DOHH2 (cell line): ENCODE data around the gene SLC29A1.

ENCODE experiments used
- H3F3A ChIP-seq: fragments of 200-600 bp; sonication (generic), shearing (Covaris generic); 2 replicates; pipeline ENCODE4 v1.6.0; 2016; ENCODE audit warnings: antibody characterized with exemption, mild to moderate bottlenecking; ENCODE audit not compliant: control insufficient read depth, insufficient read depth
- H3K27ac ChIP-seq: fragments of 200-600 bp; sonication (generic); 2 replicates; pipeline ENCODE4 v1.5.1; 2014; ENCODE audit warnings: low read depth, mild to moderate bottlenecking, low read length, moderate library complexity
- H3K27me3 ChIP-seq: fragments of 200-600 bp; sonication (generic); 2 replicates; pipeline ENCODE4 v1.6.1; 2014; ENCODE audit warnings: mild to moderate bottlenecking, low read length, mixed read lengths; ENCODE audit not compliant: control insufficient read depth
- H3K36me3 ChIP-seq: fragments of 200-600 bp; sonication (generic); 2 replicates; pipeline ENCODE4 v1.6.1; 2014; ENCODE audit warnings: mild to moderate bottlenecking, low read length, moderate library complexity, mixed read lengths; ENCODE audit not compliant: control insufficient read depth
- H3K4me1 ChIP-seq: fragments of 200-600 bp; sonication (generic); 2 replicates; pipeline ENCODE4 v1.6.1; 2014; ENCODE audit warnings: mild to moderate bottlenecking, low read length, mixed read lengths; ENCODE audit not compliant: control insufficient read depth
- H3K4me2 ChIP-seq: fragments of 200-600 bp; sonication (generic); 2 replicates; pipeline ENCODE4 v1.6.0; 2014; ENCODE audit warnings: mild to moderate bottlenecking, low read length, moderate library complexity
- H3K4me3 ChIP-seq: fragments of 200-600 bp; sonication (generic); 2 replicates; pipeline ENCODE4 v1.5.1; 2014; ENCODE audit warnings: mild to moderate bottlenecking, low read length, mixed read lengths
- H3K79me2 ChIP-seq: fragments of 200-600 bp; sonication (generic); 2 replicates; pipeline ENCODE4 v1.6.1; 2014; ENCODE audit warnings: mild to moderate bottlenecking, low read length, mixed read lengths; ENCODE audit not compliant: control insufficient read depth
- H3K9me2 ChIP-seq: fragments of 200-600 bp; sonication (generic); replicated peaks from 2 replicates; pipeline ENCODE4 v1.6.1; 2014; ENCODE audit warnings: mild to moderate bottlenecking, low read length, mixed read lengths; ENCODE audit not compliant: control insufficient read depth
- H3K9me3 ChIP-seq: fragments of 200-600 bp; sonication (generic); 2 replicates; pipeline ENCODE4 v1.6.1; 2014; ENCODE audit warnings: antibody characterized with exemption, low read length, mixed read lengths; ENCODE audit not compliant: control insufficient read depth, insufficient read depth
- H4K20me1 ChIP-seq: fragments of 200-600 bp; sonication (generic); 2 replicates; pipeline ENCODE4 v1.6.0; 2014; ENCODE audit warnings: low read depth, mild to moderate bottlenecking, antibody characterized with exemption, low read length, moderate library complexity; ENCODE audit not compliant: control insufficient read depth, insufficient read depth
- EZH2phosphoT487 ChIP-seq: fragments of 200-600 bp; sonication (generic); IDR thresholded peaks from 2 replicates; pipeline ENCODE4 v1.6.1; 2017; ENCODE audit warnings: borderline replicate concordance, mild to moderate bottlenecking, antibody characterized with exemption, low read length, moderate library complexity, mixed read lengths
- TF ChIP-seq, protein P1 (sequence below): fragments of 200-600 bp; sonication (generic); IDR thresholded peaks from one replicate; pipeline ENCODE4 v1.5.1; 2014; ENCODE audit warnings: antibody characterized with exemption, mild to moderate bottlenecking, low read depth, low read length; ENCODE audit not compliant: poor library complexity, severe bottlenecking

SLC29A1 gene

DNA sequence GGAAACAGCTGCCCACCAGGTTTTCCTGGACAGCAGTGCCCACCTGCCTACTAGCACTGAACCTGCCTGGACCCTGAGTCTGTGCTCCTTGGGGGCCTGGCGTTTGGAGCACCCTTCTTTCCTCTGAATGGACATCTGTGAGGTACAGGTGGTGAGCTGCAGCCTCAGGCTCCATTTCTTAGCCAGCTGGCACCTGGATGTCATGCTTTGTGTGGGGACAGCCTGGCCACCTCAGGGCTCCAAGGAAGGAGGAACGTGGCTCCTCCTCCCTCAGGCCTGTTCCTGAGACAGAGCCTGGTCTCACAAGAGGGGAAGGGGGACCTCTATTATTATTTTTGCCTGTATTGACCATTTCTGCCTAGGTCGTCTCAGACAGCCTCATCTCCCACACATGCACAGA, 54.9 kb downstream of the SLC29A1 start:
- H3K79me2 ChIP-seq: no peaks in the 10 kb centered on the region
- no peaks in the 10 kb centered on the region for H3K4me1 ChIP-seq
- TF ChIP-seq, protein P1, sequence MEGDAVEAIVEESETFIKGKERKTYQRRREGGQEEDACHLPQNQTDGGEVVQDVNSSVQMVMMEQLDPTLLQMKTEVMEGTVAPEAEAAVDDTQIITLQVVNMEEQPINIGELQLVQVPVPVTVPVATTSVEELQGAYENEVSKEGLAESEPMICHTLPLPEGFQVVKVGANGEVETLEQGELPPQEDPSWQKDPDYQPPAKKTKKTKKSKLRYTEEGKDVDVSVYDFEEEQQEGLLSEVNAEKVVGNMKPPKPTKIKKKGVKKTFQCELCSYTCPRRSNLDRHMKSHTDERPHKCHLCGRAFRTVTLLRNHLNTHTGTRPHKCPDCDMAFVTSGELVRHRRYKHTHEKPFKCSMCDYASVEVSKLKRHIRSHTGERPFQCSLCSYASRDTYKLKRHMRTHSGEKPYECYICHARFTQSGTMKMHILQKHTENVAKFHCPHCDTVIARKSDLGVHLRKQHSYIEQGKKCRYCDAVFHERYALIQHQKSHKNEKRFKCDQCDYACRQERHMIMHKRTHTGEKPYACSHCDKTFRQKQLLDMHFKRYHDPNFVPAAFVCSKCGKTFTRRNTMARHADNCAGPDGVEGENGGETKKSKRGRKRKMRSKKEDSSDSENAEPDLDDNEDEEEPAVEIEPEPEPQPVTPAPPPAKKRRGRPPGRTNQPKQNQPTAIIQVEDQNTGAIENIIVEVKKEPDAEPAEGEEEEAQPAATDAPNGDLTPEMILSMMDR: no peak
- no peak for TF ChIP-seq EZH2phosphoT487
- no peak overlapping the region for H3K4me3 ChIP-seq
- no peak overlapping the region for H3K27ac ChIP-seq
- H4K20me1 ChIP-seq: no peaks in the 10 kb centered on the region
- H3K36me3 ChIP-seq: no peaks in the 10 kb centered on the region
- peaks cover 26% of the 10 kb centered on the region for H3K27me3 ChIP-seq
- H3K9me3 ChIP-seq: no peaks in the 10 kb centered on the region
- H3F3A ChIP-seq: no peaks in the 10 kb centered on the region
- H3K9me2 ChIP-seq: no peaks in the 10 kb centered on the region
- H3K4me2 ChIP-seq: no peak overlapping the region

DNA sequence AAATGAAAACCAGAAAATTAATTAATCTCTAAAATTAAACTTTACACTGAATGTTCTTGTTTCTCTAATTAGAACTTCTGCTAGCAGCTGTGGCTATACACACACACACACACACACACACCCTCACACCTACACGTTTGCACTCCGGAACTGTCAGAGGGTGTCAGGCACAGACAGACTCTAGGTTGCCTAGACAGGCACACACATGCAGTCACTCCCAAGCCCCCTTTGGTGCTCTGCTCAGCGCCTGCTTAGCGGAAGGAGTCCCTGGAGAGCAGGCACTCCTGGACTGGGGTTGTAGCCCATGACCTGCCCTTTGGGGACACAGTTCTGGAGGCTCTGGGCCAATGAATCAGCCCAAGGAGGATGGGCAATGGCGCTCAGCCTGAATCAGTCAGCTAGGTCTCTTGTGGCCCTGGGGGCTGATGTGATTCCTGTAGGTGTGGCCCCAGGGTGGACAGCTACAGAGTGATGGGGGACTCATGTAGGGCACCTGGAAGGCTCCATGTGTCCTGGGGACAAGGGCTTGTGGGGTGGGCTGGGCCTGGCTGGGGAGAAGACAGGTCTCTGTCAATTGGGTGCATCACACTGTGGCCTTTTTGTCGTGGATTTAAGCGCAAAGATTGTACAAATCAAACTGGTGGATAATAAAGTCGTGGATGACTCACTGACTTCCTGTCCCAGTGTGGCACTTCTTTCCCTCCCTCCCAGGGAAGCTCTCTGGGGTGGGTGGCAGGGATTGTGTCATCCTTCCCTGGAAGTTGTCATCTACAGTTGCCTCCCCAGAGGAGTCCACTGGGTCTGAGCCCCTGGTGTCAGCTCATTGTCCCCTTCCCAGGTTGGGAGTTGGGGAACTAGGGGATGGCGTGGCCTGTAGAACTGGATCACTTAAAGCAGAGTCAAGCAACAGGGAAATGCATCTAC, 55.6 kb downstream of the SLC29A1 start:
- H3K9me3 ChIP-seq: no peaks in the 10 kb centered on the region
- no peaks in the 10 kb centered on the region for H3K9me2 ChIP-seq
- H3K27me3 ChIP-seq: peaks cover 21% of the 10 kb centered on the region
- H3K79me2 ChIP-seq: no peaks in the 10 kb centered on the region
- TF ChIP-seq, protein P1: no peak
- TF ChIP-seq EZH2phosphoT487: no peak
- H3K4me2 ChIP-seq: no peak overlapping the region
- H3K4me1 ChIP-seq: no peaks in the 10 kb centered on the region
- H3K4me3 ChIP-seq: no peak overlapping the region
- H3K27ac ChIP-seq: no peak overlapping the region
- H4K20me1 ChIP-seq: no peaks in the 10 kb centered on the region
- H3K36me3 ChIP-seq: no peaks in the 10 kb centered on the region
- H3F3A ChIP-seq: no peaks in the 10 kb centered on the region
